ENCODE data around the gene BUD31.

- TF ChIP-seq CTCF (conservative IDR thresholded peaks at IDR 0.05; ENCODE audit: low read depth, low read length) (no peak), ELK1 (IDR thresholded peaks at IDR 0.05; ENCODE audit: borderline replicate concordance, low read depth, low read length) (no peak), CHD1 (IDR thresholded peaks at IDR 0.05; ENCODE audit: low read depth, low read length) (no peak), MXI1 (IDR thresholded peaks at IDR 0.05; ENCODE audit: borderline replicate concordance, low read depth, low read length) (no peak), SMC3 (IDR thresholded peaks at IDR 0.05; ENCODE audit: low read depth, low read length) (no peak), BHLHE40 (IDR thresholded peaks at IDR 0.05; ENCODE audit: low read depth, low read length) (no peak), RCOR1 (IDR thresholded peaks at IDR 0.05; ENCODE audit: insufficient replicate concordance, low read length) (no peak), POLR2A (IDR thresholded peaks at IDR 0.05; ENCODE audit: low read depth, low read length) (no peak), USF2 (IDR thresholded peaks at IDR 0.05; ENCODE audit: low read depth, low read length) (peak; percentile 11; the same call in 1 of the 2 replicates), CEBPB (IDR thresholded peaks at IDR 0.05; ENCODE audit: low read depth, low read length) (no peak), RFX5 (IDR thresholded peaks at IDR 0.05; ENCODE audit: low read depth, low read length) (no peak), MAZ (IDR thresholded peaks at IDR 0.05; ENCODE audit: borderline replicate concordance, low read depth, low read length) (no peak), RAD21 (IDR thresholded peaks at IDR 0.05; ENCODE audit: low read length) (no peak)
Observed at GRCh38 chr7:99446096-99446495, 37.3 kb downstream of the BUD31 start.

Data from IMR-90 (cell line).